Kidney epithelial cell (primary cell): ENCODE measurements around the gene SSBP4. TPM values are rescaled to one million over a fixed set of nuclear protein-coding genes. Genes with fewer than 3 reads are reported as not detected.

Source experiments
- DNase-seq: peaks from one replicate; pipeline ENCODE4 v3.0.0-alpha.2; 2010; ENCODE audit warnings: low read depth
- H3K27me3 ChIP-seq: 2 replicates; pipeline ENCODE4 v1.6.0; 2011; ENCODE audit warnings: low read length; ENCODE audit not compliant: control insufficient read depth, insufficient read depth
- H3K36me3 ChIP-seq: 2 replicates; pipeline ENCODE4 v1.5.1; 2011; ENCODE audit warnings: low read length; ENCODE audit not compliant: control insufficient read depth, insufficient read depth
- H3K4me3 ChIP-seq: 2 replicates; pipeline ENCODE4 v1.5.1; 2011; ENCODE audit warnings: low read depth, mild to moderate bottlenecking, control low read depth, low read length
- CTCF ChIP-seq: IDR thresholded peaks from 2 replicates; pipeline ENCODE4 v1.5.1; 2011; ENCODE audit warnings: mild to moderate bottlenecking, moderate library complexity, low read length, control low read depth, inconsistent platforms; ENCODE audit not compliant: insufficient read depth, poor library complexity, severe bottlenecking
- total RNA-seq: library from RNA; depleted of rRNA; stranded (reverse); fragments of >200 nt; gene quantifications from 2 replicates; pipeline ENCODE4 v1.2.3, GENCODE V29; 2015

The SSBP4 gene
- total RNA-seq, 1 donor from 2014 or later, result 92.6 TPM

GRCh38 chr19:18456974-18457373 is 37.8 kb downstream of the SSBP4 start:
- H3K36me3 ChIP-seq, result peaks cover 5% of the 10 kb centered on the region

GRCh38 chr19:18457483-18458331 is 38.5 kb downstream of the SSBP4 start:
- Histone ChIP-seq H3K4me3 (no peak overlapping the region), H3K27me3 (no peaks in the 10 kb centered on the region), H3K36me3 (peaks cover 5% of the 10 kb centered on the region)
- DNase-seq, result no peak
- TF ChIP-seq CTCF, result no peak

More at GRCh38 chr19:18456974-18457373, 37.8 kb downstream of the SSBP4 start:
- TF ChIP-seq CTCF, result no peak
- Histone ChIP-seq H3K4me3 (no peak overlapping the region), H3K27me3 (no peaks in the 10 kb centered on the region)
- DNase-seq, result no peak

GRCh38 chr19:18460900-18461299 is 41.7 kb downstream of the SSBP4 start:
- TF ChIP-seq CTCF, result no peak
- Histone ChIP-seq H3K36me3 (peaks cover 5% of the 10 kb centered on the region), H3K27me3 (no peaks in the 10 kb centered on the region), H3K4me3 (no peak overlapping the region)
- DNase-seq, result no peak

- peaks cover 5% of the 10 kb centered on the region for H3K36me3 ChIP-seq
- H3K4me3 ChIP-seq, result no peak overlapping the region
- no peak for DNase-seq
- H3K27me3 ChIP-seq, result no peaks in the 10 kb centered on the region
- no peak for TF ChIP-seq CTCF
Measured at GRCh38 chr19:18461471-18461870, 42.3 kb downstream of the SSBP4 start.

- DNase-seq, result no peak
- TF ChIP-seq CTCF, result no peak
- H3K36me3 ChIP-seq, result peaks cover 2% of the 10 kb centered on the region
- no peaks in the 10 kb centered on the region for H3K27me3 ChIP-seq
- no peak overlapping the region for H3K4me3 ChIP-seq
Measured at GRCh38 chr19:18464646-18465045, 45.4 kb downstream of the SSBP4 start.
